A673 (cell line): ENCODE results near the gene ANKRD9. TPM values are rescaled to one million over a fixed set of nuclear protein-coding genes. Genes with fewer than 3 reads are reported as not detected.

Source experiments
- BruUV-seq: library from RNA; stranded (reverse); fragments of 400-500 nt; replicated peaks from 2 replicates; lab custom pipeline; 2021; lab: Mats Ljungman, UMichigan
- CTCF ChIA-PET: fragments of 300-600 bp; sonication (Branson Sonifier 250); formaldehyde crosslinking; loops from one replicate; lab custom pipeline; 2022; ENCODE audit warnings: antibody characterized with exemption; lab: Charles Lee
- POLR2A ChIA-PET: fragments of 300-600 bp; sonication (Branson Sonifier 250); formaldehyde crosslinking; loops from one replicate; lab custom pipeline; 2022; ENCODE audit warnings: antibody characterized with exemption; ENCODE audit not compliant: low non-redundant PET; lab: Charles Lee
- DNase-seq: peaks from one replicate; pipeline ENCODE4 v3.0.0-alpha.2; 2015; ENCODE audit warnings: low spot score
- H3K27ac ChIP-seq: fragments of 200-600 bp; sonication (generic); 2 replicates; pipeline ENCODE4 v1.5.1; 2016; ENCODE audit warnings: mixed run types, low read depth, mild to moderate bottlenecking, mixed read lengths, antibody characterized with exemption, low read length; ENCODE audit not compliant: poor library complexity, severe bottlenecking
- H3K27me3 ChIP-seq: fragments of 200-600 bp; sonication (generic); replicated peaks from 2 replicates; pipeline ENCODE4 v1.6.1; 2017; ENCODE audit warnings: mixed run types, low read depth, mild to moderate bottlenecking, mixed read lengths, antibody characterized with exemption, low read length; ENCODE audit not compliant: insufficient read depth, poor library complexity
- H3K36me3 ChIP-seq: fragments of 200-600 bp; sonication (generic); 2 replicates; pipeline ENCODE4 v1.6.1; 2016; ENCODE audit warnings: mixed run types, mild to moderate bottlenecking, mixed read lengths, antibody characterized with exemption, low read length; ENCODE audit not compliant: insufficient read depth, poor library complexity, severe bottlenecking
- H3K4me1 ChIP-seq: fragments of 200-600 bp; sonication (generic); 2 replicates; pipeline ENCODE4 v1.6.1; 2017; ENCODE audit warnings: mixed run types, mild to moderate bottlenecking, mixed read lengths, antibody characterized with exemption, low read length; ENCODE audit not compliant: insufficient read depth, poor library complexity, severe bottlenecking
- H3K4me3 ChIP-seq: fragments of 200-600 bp; sonication (generic); 2 replicates; pipeline ENCODE4 v1.5.1; 2016; ENCODE audit warnings: low read depth, mixed run types, mild to moderate bottlenecking, mixed read lengths, low read length; ENCODE audit not compliant: poor library complexity, severe bottlenecking
- H3K9me3 ChIP-seq: fragments of 200-600 bp; sonication (generic); 2 replicates; pipeline ENCODE4 v1.6.1; 2016; ENCODE audit warnings: mixed run types, low read depth, mild to moderate bottlenecking, mixed read lengths, antibody characterized with exemption, low read length; ENCODE audit not compliant: poor library complexity, severe bottlenecking
- EZH2 ChIP-seq: fragments of 200-600 bp; sonication (generic); IDR thresholded peaks from 2 replicates; pipeline ENCODE4 v1.6.1; 2017; ENCODE audit warnings: borderline replicate concordance, low read depth, mild to moderate bottlenecking, mixed read lengths, antibody characterized with exemption, low read length; ENCODE audit not compliant: poor library complexity, severe bottlenecking
- intact Hi-C: fragments of 100-400 bp; cut with micrococcal nuclease; formaldehyde crosslinking; loops from one replicate; pipeline ENCODE4 v1.10.0; 2022; ENCODE audit not compliant: unreplicated experiment
- total RNA-seq: library from RNA; stranded (reverse); gene quantifications from 2 replicates; pipeline ENCODE4 v1.2.3, GENCODE V29; 2021
- TF ChIP-seq, protein P1 (sequence below): fragments of 300-800, 200-600 bp; sonication (generic); conservative IDR thresholded peaks from 2 replicates; pipeline ENCODE4 v1.5.1; 2017; ENCODE audit warnings: low read depth, mild to moderate bottlenecking, antibody characterized with exemption, low read length, moderate library complexity, mixed read lengths

Gene ANKRD9
- total RNA-seq, 1 experiment from 2014 or later: 28.0 TPM

GRCh38 chr14:102508774-102509745, 516 bp downstream of the ANKRD9 start:
- H3K9me3 ChIP-seq: no peaks in the 10 kb centered on the region
- no peaks in the 10 kb centered on the region for H3K27me3 ChIP-seq
- POLR2A ChIA-PET: no interaction called here
- H3K4me3 ChIP-seq: peak overlapping the region; percentile 74
- intact Hi-C loops: no loop called here
- peaks cover 15% of the 10 kb centered on the region for H3K4me1 ChIP-seq
- TF ChIP-seq EZH2: no peak
- TF ChIP-seq, protein P1, sequence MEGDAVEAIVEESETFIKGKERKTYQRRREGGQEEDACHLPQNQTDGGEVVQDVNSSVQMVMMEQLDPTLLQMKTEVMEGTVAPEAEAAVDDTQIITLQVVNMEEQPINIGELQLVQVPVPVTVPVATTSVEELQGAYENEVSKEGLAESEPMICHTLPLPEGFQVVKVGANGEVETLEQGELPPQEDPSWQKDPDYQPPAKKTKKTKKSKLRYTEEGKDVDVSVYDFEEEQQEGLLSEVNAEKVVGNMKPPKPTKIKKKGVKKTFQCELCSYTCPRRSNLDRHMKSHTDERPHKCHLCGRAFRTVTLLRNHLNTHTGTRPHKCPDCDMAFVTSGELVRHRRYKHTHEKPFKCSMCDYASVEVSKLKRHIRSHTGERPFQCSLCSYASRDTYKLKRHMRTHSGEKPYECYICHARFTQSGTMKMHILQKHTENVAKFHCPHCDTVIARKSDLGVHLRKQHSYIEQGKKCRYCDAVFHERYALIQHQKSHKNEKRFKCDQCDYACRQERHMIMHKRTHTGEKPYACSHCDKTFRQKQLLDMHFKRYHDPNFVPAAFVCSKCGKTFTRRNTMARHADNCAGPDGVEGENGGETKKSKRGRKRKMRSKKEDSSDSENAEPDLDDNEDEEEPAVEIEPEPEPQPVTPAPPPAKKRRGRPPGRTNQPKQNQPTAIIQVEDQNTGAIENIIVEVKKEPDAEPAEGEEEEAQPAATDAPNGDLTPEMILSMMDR: no peak
- H3K36me3 ChIP-seq: peaks cover 13% of the 10 kb centered on the region
- peak; percentile 37 for DNase-seq
- peak overlapping the region; percentile 85 for H3K27ac ChIP-seq
- CTCF ChIA-PET: no interaction called here
- BruUV-seq: no TSS peak

DNA sequence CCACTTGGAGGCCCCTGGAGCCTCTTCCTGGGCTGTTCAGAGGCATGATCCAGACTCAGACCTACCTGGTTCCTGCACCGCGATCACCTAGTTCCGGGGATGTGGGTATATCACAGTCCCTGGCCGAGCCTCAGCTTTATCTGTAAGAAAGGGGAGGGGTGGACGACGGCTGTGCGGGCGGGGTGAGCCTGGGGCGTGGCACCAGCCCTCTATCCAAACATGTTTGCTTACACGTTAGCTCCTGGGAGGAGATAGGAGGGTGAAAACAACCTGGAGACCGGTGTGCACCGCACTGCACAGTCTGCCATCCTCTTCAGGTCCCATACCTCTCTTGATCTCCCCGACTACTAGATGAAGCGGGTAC, 1.2 kb downstream of the ANKRD9 start:
- Histone ChIP-seq H3K27ac (no peak overlapping the region), H3K9me3 (no peaks in the 10 kb centered on the region), H3K4me3 (peak overlapping the region; percentile 74), H3K4me1 (peaks cover 15% of the 10 kb centered on the region), H3K27me3 (no peaks in the 10 kb centered on the region), H3K36me3 (peaks cover 13% of the 10 kb centered on the region)
- DNase-seq: peak; percentile 35
- TSS peak; percentile 38 for BruUV-seq
- ChIA-PET POLR2A (no interaction called here), CTCF (no interaction called here)
- TF ChIP-seq EZH2: no peak
- TF ChIP-seq, protein P1: no peak
- intact Hi-C loops: no loop called here

GRCh38 chr14:102507857-102508312, 1.7 kb downstream of the ANKRD9 start:
- Histone ChIP-seq H3K4me1 (peaks cover 15% of the 10 kb centered on the region), H3K27me3 (no peaks in the 10 kb centered on the region), H3K27ac (no peak overlapping the region), H3K4me3 (peak overlapping the region; percentile 74), H3K36me3 (peaks cover 13% of the 10 kb centered on the region), H3K9me3 (no peaks in the 10 kb centered on the region)
- no peak for TF ChIP-seq EZH2
- TF ChIP-seq, protein P1: no peak
- intact Hi-C loops: no loop called here
- CTCF ChIA-PET: no interaction called here
- POLR2A ChIA-PET: no interaction called here
- BruUV-seq: no TSS peak
- DNase-seq: no peak
